Measurements from ENCODE around the gene RAB40B. TPM values are rescaled to one million over a fixed set of nuclear protein-coding genes. Genes with fewer than 3 reads are reported as not detected.

RAB40B gene
- polyA plus RNA-seq, 2 of the 4 experiments (the other 2 are of a cell fraction), result 5.6 to 9.4 TPM

DNA sequence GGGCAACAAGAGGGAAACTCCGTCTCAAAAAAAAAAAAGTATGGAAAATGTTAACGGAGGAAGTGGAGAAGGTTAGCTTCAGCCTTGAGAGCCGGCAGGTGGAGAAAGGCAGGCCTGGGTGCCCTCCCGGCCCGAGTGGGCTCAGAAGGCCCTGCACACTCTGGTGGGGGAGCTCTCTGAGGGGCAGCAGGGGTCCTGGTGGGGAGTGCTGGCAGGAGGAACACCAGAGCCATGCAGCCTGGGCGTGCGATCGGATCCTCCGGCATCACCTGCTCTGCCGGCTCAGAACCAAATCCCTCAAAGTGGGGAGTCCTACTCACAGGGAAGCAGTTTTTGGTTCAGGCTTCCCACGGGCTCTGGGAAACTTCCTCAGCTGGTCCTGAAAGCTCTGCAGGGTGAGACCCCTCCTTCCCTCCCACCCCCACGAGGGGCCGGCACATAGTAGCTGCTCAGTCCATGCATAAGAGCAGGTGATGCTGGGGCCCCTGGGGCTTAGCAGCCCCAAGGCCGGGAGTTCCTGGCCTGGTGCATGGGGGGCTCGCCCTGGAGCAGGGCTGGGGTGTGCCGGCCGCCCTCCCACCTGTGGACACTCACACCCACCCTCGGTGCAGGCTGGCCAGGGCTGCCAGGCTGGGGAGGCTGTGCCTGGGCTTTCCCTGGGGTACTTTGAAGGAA, 38.1 kb upstream of the RAB40B start:
- no peak overlapping the region for H3K27ac ChIP-seq
- H3K4me2 ChIP-seq, result peak overlapping the region; percentile 90; the same call in 1 of the 3 replicates
- ChIA-PET POLR2A (no interaction called here), CTCF (interaction anchor here (0.6 to 3.7 kb wide), 3 partner anchors 39 to 433 kb away, joined by 3 to 17 read pairs (median 8); no protein-coding TSS in a partner anchor)
- ATAC-seq, result no peak
- no peak for FAIRE-seq
- no peaks in the 10 kb centered on the region for H3K4me1 ChIP-seq
- no peak overlapping the region for H3K4me3 ChIP-seq
- no peak for DNase-seq (ENCODE audit: low read depth in 1 of 2, low spot score in 1 of 2)
- 91% methylated on average over 12 of the region's 18 CpGs for WGBS (ENCODE audit: missing lambda C conversion rate)
- TF ChIP-seq FOXS1 (CRISPR knock-in tag; IDR thresholded peaks at IDR 0.05), result no peak
- TF ChIP-seq EHMT2 (IDR thresholded peaks at IDR 0.05; ENCODE audit: low read depth), result no peak
- no peak for TF ChIP-seq FOSL2 (IDR thresholded peaks at IDR 0.05)
- TF ChIP-seq FOSL2 (CRISPR knock-in tag; IDR thresholded peaks at IDR 0.05), result no peak
- TF ChIP-seq ZNF302 (CRISPR knock-in tag; IDR thresholded peaks at IDR 0.05), result no peak
- TF ChIP-seq, protein P1, sequence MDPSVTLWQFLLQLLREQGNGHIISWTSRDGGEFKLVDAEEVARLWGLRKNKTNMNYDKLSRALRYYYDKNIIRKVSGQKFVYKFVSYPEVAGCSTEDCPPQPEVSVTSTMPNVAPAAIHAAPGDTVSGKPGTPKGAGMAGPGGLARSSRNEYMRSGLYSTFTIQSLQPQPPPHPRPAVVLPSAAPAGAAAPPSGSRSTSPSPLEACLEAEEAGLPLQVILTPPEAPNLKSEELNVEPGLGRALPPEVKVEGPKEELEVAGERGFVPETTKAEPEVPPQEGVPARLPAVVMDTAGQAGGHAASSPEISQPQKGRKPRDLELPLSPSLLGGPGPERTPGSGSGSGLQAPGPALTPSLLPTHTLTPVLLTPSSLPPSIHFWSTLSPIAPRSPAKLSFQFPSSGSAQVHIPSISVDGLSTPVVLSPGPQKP (IDR thresholded peaks at IDR 0.05; ENCODE audit: low read depth, low read length), result no peak
- H3K9me3 ChIP-seq, result peaks cover 37% of the 10 kb centered on the region

DNA sequence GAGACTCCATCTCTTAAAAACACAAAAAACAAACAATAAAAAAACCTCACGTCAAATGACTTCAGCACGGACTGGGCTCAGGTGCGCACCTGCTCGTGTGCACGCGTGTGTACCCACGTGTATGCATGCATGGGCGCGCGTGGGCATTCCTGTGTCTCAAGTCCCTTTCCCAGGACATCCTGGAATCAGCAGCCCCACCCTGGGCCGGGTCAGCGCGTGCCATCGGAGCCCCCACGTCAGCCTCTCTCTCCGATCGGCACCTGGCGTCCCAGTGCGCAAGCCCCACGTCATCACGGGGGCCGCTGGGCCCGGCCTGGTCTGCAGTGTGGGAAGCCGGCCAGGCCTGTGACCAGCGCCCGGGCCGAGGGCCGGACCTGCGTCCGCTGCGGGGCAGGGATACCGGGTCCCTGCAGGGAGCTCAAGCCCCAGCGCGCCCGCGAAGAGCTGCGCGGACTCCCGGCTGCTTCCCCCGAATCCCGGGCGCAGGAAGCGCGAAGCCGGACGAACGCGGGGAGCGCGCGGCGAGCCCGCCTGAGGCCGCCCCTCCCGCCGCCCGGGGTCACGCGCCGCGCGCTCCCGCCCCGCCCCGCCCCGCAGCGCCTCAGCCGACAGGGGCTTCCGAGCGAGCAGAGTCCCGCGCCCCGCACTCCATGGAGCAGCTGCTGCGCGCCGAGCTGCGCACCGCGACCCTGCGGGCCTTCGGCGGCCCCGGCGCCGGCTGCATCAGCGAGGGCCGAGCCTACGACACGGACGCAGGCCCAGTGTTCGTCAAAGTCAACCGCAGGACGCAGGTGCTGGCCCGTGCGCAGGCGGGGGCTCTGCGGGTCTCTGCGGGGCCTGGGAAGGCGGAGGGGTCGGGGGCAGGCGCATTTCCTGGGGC, 36.7 kb upstream of the RAB40B start, which contains the start of gene FN3K:
FN3K (plus strand) TSS at position 629 of the 880 bp plus-strand sequence; CDS start at position 651, 22 bp downstream.
- no peak for TF ChIP-seq HDAC2 (IDR thresholded peaks at IDR 0.05)
- no peak for TF ChIP-seq FOSB (CRISPR knock-in tag; IDR thresholded peaks at IDR 0.05)
- TF ChIP-seq, protein P2, sequence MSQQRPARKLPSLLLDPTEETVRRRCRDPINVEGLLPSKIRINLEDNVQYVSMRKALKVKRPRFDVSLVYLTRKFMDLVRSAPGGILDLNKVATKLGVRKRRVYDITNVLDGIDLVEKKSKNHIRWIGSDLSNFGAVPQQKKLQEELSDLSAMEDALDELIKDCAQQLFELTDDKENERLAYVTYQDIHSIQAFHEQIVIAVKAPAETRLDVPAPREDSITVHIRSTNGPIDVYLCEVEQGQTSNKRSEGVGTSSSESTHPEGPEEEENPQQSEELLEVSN (IDR thresholded peaks at IDR 0.05; ENCODE audit: borderline replicate concordance, low read depth), result peak; percentile 78
- TF ChIP-seq PHF8 (IDR thresholded peaks at IDR 0.05; ENCODE audit: borderline replicate concordance, low read depth), result peak; percentile 41; the same call in 1 of the 2 replicates
- TF ChIP-seq, protein P3, sequence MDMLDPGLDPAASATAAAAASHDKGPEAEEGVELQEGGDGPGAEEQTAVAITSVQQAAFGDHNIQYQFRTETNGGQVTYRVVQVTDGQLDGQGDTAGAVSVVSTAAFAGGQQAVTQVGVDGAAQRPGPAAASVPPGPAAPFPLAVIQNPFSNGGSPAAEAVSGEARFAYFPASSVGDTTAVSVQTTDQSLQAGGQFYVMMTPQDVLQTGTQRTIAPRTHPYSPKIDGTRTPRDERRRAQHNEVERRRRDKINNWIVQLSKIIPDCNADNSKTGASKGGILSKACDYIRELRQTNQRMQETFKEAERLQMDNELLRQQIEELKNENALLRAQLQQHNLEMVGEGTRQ (IDR thresholded peaks at IDR 0.05), result peak; percentile 33; the same call in 1 of the 2 replicates
- peak in 1 of 2 experiments; percentile 70; a peak in 3 of 5 replicates for TF ChIP-seq JUN (IDR thresholded peaks at IDR 0.05)
- 0 out of 2 replicates have a peak, but pooled peaks have one; percentile 39 for TF ChIP-seq MYC (IDR thresholded peaks at IDR 0.05; ENCODE audit: borderline replicate concordance, low read length)
- 0 out of 2 replicates have a peak, but pooled peaks have one; percentile 28 for TF ChIP-seq MAZ (IDR thresholded peaks at IDR 0.05; ENCODE audit: borderline replicate concordance, low read depth, low read length)
- TF ChIP-seq KDM5A (IDR thresholded peaks at IDR 0.05), result no peak
- peak; percentile 55 for TF ChIP-seq POLR2A (IDR thresholded peaks at IDR 0.05; ENCODE audit: low read length)
- TF ChIP-seq FOXS1 (CRISPR knock-in tag; IDR thresholded peaks at IDR 0.05), result no peak
- TF ChIP-seq, protein P4, sequence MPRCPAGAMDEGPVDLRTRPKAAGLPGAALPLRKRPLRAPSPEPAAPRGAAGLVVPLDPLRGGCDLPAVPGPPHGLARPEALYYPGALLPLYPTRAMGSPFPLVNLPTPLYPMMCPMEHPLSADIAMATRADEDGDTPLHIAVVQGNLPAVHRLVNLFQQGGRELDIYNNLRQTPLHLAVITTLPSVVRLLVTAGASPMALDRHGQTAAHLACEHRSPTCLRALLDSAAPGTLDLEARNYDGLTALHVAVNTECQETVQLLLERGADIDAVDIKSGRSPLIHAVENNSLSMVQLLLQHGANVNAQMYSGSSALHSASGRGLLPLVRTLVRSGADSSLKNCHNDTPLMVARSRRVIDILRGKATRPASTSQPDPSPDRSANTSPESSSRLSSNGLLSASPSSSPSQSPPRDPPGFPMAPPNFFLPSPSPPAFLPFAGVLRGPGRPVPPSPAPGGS (IDR thresholded peaks at IDR 0.05), result no peak
- TF ChIP-seq, protein P5, sequence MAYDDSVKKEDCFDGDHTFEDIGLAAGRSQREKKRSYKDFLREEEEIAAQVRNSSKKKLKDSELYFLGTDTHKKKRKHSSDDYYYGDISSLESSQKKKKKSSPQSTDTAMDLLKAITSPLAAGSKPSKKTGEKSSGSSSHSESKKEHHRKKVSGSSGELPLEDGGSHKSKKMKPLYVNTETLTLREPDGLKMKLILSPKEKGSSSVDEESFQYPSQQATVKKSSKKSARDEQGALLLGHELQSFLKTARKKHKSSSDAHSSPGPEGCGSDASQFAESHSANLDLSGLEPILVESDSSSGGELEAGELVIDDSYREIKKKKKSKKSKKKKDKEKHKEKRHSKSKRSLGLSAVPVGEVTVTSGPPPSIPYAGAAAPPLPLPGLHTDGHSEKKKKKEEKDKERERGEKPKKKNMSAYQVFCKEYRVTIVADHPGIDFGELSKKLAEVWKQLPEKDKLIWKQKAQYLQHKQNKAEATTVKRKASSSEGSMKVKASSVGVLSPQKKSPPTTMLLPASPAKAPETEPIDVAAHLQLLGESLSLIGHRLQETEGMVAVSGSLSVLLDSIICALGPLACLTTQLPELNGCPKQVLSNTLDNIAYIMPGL (CRISPR knock-in tag; IDR thresholded peaks at IDR 0.05; ENCODE audit: borderline replicate concordance), result no peak
- TF ChIP-seq HOXB13 (CRISPR knock-in tag; IDR thresholded peaks at IDR 0.05; ENCODE audit: low read depth), result peak; percentile 70
- peak; percentile 15; the same call in 1 of the 2 replicates for TF ChIP-seq ATOH8 (CRISPR knock-in tag; IDR thresholded peaks at IDR 0.05; ENCODE audit: low read depth)
- TF ChIP-seq CEBPB (IDR thresholded peaks at IDR 0.05), result no peak
- 0 out of 2 replicates have a peak, but pooled peaks have one; percentile 22 for TF ChIP-seq EHF (CRISPR knock-in tag; IDR thresholded peaks at IDR 0.05)
- TF ChIP-seq, protein P6, sequence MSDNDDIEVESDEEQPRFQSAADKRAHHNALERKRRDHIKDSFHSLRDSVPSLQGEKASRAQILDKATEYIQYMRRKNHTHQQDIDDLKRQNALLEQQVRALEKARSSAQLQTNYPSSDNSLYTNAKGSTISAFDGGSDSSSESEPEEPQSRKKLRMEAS (IDR thresholded peaks at IDR 0.05), result peak; percentile 70
- DNase-seq (ENCODE audit: low read depth in 1 of 2, low spot score in 1 of 2) (peak; percentile 50 to 74), ATAC-seq (peak; percentile 82 to 87), FAIRE-seq (no peak)
- peak within 1 kb of the TSS; percentile 88 to 89 for H3K27ac ChIP-seq
- no peaks in the 10 kb centered on the region for H3K4me1 ChIP-seq
- peak within 1 kb of the TSS; percentile 57 for H3K4me3 ChIP-seq
- peak within 1 kb of the TSS; percentile 90 for H3K4me2 ChIP-seq
- peaks cover 24% of the 10 kb centered on the region for H3K9me3 ChIP-seq
- 17% methylated on average over 38 of the region's 101 CpGs for WGBS (ENCODE audit: missing lambda C conversion rate)
- POLR2A ChIA-PET, result interaction anchor here (0.6 to 1.0 kb wide), 2 partner anchors 19 to 757 kb away, joined by 3 to 5 read pairs; partner anchors contain the start of gene FN3KRP
- CTCF ChIA-PET, result interaction anchor here (0.6 to 3.7 kb wide), 4 partner anchors 23 to 67 kb away, joined by 3 to 17 read pairs (median 3); no protein-coding TSS in a partner anchor
